ENCODE measurements around the gene TMEM14B.

- TF ChIP-seq SNAI2 (CRISPR knock-in tag; IDR thresholded peaks at IDR 0.05), result no peak
- TF ChIP-seq CSRNP3 (CRISPR knock-in tag; IDR thresholded peaks at IDR 0.05), result no peak
- TF ChIP-seq PPARA (CRISPR knock-in tag; IDR thresholded peaks at IDR 0.05; ENCODE audit: borderline replicate concordance), result no peak
- no peak for TF ChIP-seq ESRRG (CRISPR knock-in tag; IDR thresholded peaks at IDR 0.05)
- no peak for TF ChIP-seq ZFP3 (CRISPR knock-in tag; IDR thresholded peaks at IDR 0.05)
- no peak for TF ChIP-seq TCF4 (CRISPR knock-in tag; IDR thresholded peaks at IDR 0.05; ENCODE audit: borderline replicate concordance)
- TF ChIP-seq BACH2 (CRISPR knock-in tag; IDR thresholded peaks at IDR 0.05; ENCODE audit: borderline replicate concordance), result no peak
- no peak for TF ChIP-seq CSDC2 (CRISPR knock-in tag; IDR thresholded peaks at IDR 0.05)
- TF ChIP-seq POU6F1 (CRISPR knock-in tag; IDR thresholded peaks at IDR 0.05; ENCODE audit: borderline replicate concordance, low read depth), result no peak
- no peak for TF ChIP-seq ZC3H10 (CRISPR knock-in tag; IDR thresholded peaks at IDR 0.05)
- no peak for TF ChIP-seq RARB (CRISPR knock-in tag; IDR thresholded peaks at IDR 0.05)
- no peak for TF ChIP-seq ARNTL (CRISPR knock-in tag; IDR thresholded peaks at IDR 0.05; ENCODE audit: borderline replicate concordance, low read depth)
- TF ChIP-seq PATZ1 (CRISPR knock-in tag; IDR thresholded peaks at IDR 0.05; ENCODE audit: borderline replicate concordance), result no peak
- no peak for TF ChIP-seq GLIS3 (CRISPR knock-in tag; IDR thresholded peaks at IDR 0.05)
Observed at GRCh38 chr6:10740061-10740460, 7.5 kb upstream of the TMEM14B start.
